GM23248 (cell line): ENCODE data around the gene KRT2.

Experiments
- EZH2 ChIP-seq: fragments of 200-600 bp; sonication (generic); IDR thresholded peaks from 2 replicates; pipeline ENCODE4 v1.6.1; 2018; ENCODE audit warnings: antibody characterized with exemption, mild to moderate bottlenecking; ENCODE audit not compliant: insufficient read depth, poor library complexity, severe bottlenecking
- EZH2phosphoT487 ChIP-seq: fragments of 200-600 bp; sonication (generic); IDR thresholded peaks from 2 replicates; pipeline ENCODE4 v1.6.1; 2018; ENCODE audit warnings: antibody characterized with exemption, moderate library complexity, mild to moderate bottlenecking, low read depth; ENCODE audit not compliant: insufficient read depth

DNA sequence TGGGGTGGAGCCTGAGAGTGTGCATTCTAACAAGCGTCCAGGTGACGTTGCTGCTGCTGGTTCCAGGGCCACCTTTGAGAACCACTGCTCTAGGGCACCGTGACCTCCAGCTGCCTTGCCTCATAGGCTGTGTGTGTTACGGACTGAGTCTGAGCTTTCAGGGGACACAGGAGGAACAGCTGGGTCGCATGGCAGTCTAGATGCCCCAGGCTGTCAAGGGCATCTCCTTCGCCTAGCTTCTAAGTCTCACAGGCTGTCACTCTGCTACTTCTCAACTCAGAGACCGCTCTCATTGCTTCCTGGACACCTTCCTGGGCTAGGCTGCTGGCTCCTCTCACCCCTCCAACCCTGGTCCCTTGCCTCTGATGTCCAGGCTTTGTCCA, 34.6 kb downstream of the KRT2 start:
- TF ChIP-seq EZH2: no peak
- TF ChIP-seq EZH2phosphoT487: no peak
